ENCODE data around the gene IDUA. TPM values are rescaled to one million over a fixed set of nuclear protein-coding genes. Genes with fewer than 3 reads are reported as not detected.

IDUA gene
- total RNA-seq, 2 donors from 2014 or later: 8.5 to 23.3 TPM

GRCh38 chr4:1027219-1027914 is 40.5 kb downstream of the IDUA start:
- Mint-ChIP-seq H3K9me3 (no peaks in the 10 kb centered on the region), H3K36me3 (peaks cover 0 to 6% of the 10 kb centered on the region in 2 donors), H3K27ac (no peak overlapping the region)
- DNase-seq (ENCODE audit: low spot score in 2 of 2): no peak
- ATAC-seq: no peak

DNA sequence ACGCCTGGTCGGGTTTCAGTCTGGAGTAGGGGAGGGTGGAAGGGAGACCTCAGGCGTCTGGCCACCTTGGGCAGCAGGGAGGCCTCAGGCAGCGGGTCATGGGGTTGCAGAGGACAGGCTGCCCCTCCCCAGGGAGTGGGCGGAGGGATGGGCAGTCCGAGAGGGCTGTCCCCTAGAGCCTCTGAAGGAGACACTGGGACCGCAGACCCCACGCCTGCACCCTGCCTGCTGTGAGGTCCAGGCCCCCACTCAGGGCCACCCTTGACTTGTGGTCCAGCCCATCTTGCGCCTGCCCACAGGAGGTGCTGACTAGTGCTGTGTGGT is 41.0 kb downstream of the IDUA start:
- Mint-ChIP-seq H3K36me3 (peaks cover 0 to 6% of the 10 kb centered on the region in 2 donors), H3K9me3 (no peaks in the 10 kb centered on the region), H3K27ac (no peak overlapping the region)
- ATAC-seq: no peak
- no peak for DNase-seq (ENCODE audit: low spot score in 2 of 2)

DNA sequence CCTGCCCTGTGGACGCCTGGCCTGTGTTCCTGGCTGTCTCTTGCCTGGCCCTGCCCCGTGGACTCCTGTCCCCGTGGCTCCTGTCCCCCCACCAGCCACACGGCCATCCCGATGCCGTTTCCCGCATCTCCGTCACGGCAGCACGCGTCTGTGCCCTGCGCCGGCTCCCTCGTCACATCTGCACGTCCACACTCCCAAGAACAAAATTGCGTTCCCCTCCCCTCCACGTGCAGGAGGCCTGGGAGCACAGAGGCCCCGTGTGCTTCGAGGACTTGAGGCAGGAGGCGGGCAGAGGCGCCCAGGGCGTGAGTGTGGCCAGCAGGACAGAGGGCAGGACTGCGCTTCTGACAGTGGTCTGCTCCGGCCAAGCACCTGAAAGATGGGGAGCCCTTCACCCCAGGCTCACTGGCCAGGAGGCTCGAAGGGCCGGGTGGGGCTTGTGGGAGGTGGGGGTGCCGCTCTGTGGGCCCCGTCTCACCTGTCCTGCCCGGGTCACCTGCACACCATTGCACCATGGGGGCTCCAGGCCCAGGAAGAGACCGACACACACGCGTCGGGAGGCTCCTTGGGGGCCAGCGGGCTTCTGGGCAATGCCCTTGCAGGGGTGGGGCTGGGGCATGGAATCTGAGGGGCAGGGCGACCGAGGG is 41.9 kb downstream of the IDUA start:
- DNase-seq (ENCODE audit: low spot score in 2 of 2): no peak
- H3K9me3 Mint-ChIP-seq: no peaks in the 10 kb centered on the region
- H3K27ac Mint-ChIP-seq: peak overlapping the region in 1 of 2 donors; percentile 44
- peaks cover 0 to 6% of the 10 kb centered on the region in 2 donors for H3K36me3 Mint-ChIP-seq
- ATAC-seq: no peak

- no peaks in the 10 kb centered on the region for H3K9me3 Mint-ChIP-seq
- H3K27ac Mint-ChIP-seq: no peak overlapping the region
- peaks cover 0 to 6% of the 10 kb centered on the region in 2 donors for H3K36me3 Mint-ChIP-seq
- ATAC-seq: peak in 1 of 2 donors; percentile 9
- no peak for DNase-seq (ENCODE audit: low spot score in 2 of 2)
These were observed 42.7 kb downstream of the IDUA start for GRCh38 chr4:1029529-1029928.

GRCh38 chr4:1030031-1030430 is 43.2 kb downstream of the IDUA start:
- Mint-ChIP-seq H3K9me3 (no peaks in the 10 kb centered on the region), H3K27ac (no peak overlapping the region), H3K36me3 (peaks cover 0 to 4% of the 10 kb centered on the region in 2 donors)
- ATAC-seq: no peak
- no peak for DNase-seq (ENCODE audit: low spot score in 2 of 2)

GRCh38 chr4:1030559-1030958 is 43.7 kb downstream of the IDUA start:
- ATAC-seq (no peak), DNase-seq (ENCODE audit: low spot score in 2 of 2) (no peak)
- H3K9me3 Mint-ChIP-seq: no peaks in the 10 kb centered on the region
- no peaks in the 10 kb centered on the region for H3K36me3 Mint-ChIP-seq
- no peak overlapping the region for H3K27ac Mint-ChIP-seq

GRCh38 chr4:1031346-1031745 is 44.5 kb downstream of the IDUA start:
- ATAC-seq: no peak
- H3K9me3 Mint-ChIP-seq: no peaks in the 10 kb centered on the region
- DNase-seq (ENCODE audit: low spot score in 2 of 2): no peak
- H3K36me3 Mint-ChIP-seq: no peaks in the 10 kb centered on the region
- H3K27ac Mint-ChIP-seq: no peak overlapping the region

DNA sequence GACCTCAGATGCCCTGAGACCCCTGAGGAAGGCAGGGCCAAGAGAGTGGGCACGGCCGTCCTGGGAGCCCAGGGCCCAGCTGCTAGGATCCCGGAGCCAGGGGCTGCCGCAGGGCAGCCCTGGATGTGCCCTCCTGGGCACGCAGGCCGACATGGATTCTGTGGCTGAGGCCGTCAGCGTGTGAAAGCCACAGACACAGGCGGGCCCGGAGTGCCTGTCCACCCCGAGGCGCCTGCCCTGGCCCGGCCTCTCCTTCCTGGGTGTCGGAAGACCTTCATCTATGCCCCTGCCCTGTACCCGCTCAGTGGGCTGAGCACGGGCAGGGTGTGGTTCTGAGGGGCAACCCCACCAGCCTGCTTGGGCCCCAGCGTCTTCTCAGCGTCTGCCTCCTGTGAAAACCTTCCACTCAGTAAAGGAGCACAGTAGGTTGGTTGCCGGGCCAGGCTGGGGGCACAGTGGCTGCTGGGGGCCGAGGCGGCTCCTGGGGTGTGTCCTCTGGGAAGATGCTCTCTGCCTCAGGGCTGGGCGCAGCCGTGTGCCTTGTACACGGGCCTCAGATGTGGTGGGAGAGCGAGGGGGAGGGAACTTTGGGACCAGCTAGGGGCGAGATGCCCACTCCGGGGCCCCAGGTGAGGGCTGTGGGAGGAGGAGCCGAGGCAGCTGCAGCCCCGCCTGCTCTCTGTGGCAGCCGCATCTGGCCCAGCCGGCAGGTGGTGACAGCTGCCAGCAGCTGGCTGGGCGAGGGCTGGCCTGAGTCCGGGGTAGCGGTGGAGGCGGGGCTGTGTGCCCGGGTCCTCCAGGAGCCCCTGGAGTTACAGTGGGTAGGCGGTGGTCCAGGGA is 45.3 kb downstream of the IDUA start:
- DNase-seq (ENCODE audit: low spot score in 2 of 2) (no peak), ATAC-seq (peak in 1 of 2 donors; percentile 27)
- no peak overlapping the region for H3K27ac Mint-ChIP-seq
- no peaks in the 10 kb centered on the region for H3K36me3 Mint-ChIP-seq
- H3K9me3 Mint-ChIP-seq: no peaks in the 10 kb centered on the region

GRCh38 chr4:1032861-1033260 is 46.0 kb downstream of the IDUA start:
- no peaks in the 10 kb centered on the region for H3K36me3 Mint-ChIP-seq
- DNase-seq (ENCODE audit: low spot score in 2 of 2) (no peak), ATAC-seq (no peak)
- no peaks in the 10 kb centered on the region for H3K9me3 Mint-ChIP-seq
- no peak overlapping the region for H3K27ac Mint-ChIP-seq

GRCh38 chr4:1033840-1034551 is 47.2 kb downstream of the IDUA start:
- DNase-seq (ENCODE audit: low spot score in 2 of 2) (no peak), ATAC-seq (no peak)
- no peak overlapping the region for H3K27ac Mint-ChIP-seq
- no peaks in the 10 kb centered on the region for H3K36me3 Mint-ChIP-seq
- no peaks in the 10 kb centered on the region for H3K9me3 Mint-ChIP-seq

- H3K9me3 Mint-ChIP-seq: no peaks in the 10 kb centered on the region
- no peaks in the 10 kb centered on the region for H3K36me3 Mint-ChIP-seq
- ATAC-seq (no peak), DNase-seq (ENCODE audit: low spot score in 2 of 2) (no peak)
- no peak overlapping the region for H3K27ac Mint-ChIP-seq
These were observed 48.7 kb downstream of the IDUA start for GRCh38 chr4:1035510-1035909.

DNA sequence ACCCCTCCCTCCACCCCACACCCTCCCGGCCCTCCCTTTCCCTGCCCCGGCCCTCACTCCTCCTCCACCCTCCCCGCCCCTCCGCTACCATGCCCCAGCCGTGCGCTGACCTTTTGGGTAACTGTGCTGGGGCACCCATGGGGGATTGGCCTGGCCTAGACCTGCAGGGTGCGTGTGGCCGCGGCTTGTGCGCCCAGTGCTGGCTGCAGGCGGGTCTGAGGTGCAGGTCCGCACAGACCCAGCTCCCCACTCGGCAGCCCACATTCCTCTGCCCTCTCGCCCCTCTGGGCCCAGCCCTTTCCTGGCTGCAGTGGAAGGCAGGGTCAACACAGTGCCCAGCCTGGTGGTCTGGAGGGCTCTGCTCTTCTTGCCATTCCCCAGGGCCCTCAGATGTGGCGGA is 49.3 kb downstream of the IDUA start:
- Mint-ChIP-seq H3K36me3 (no peaks in the 10 kb centered on the region), H3K9me3 (no peaks in the 10 kb centered on the region), H3K27ac (no peak overlapping the region)
- ATAC-seq: no peak
- DNase-seq (ENCODE audit: low spot score in 2 of 2): no peak

GRCh38 chr4:1036976-1037810 is 50.3 kb downstream of the IDUA start:
- DNase-seq (ENCODE audit: low spot score in 2 of 2) (no peak), ATAC-seq (no peak)
- H3K9me3 Mint-ChIP-seq: no peaks in the 10 kb centered on the region
- no peak overlapping the region for H3K27ac Mint-ChIP-seq
- H3K36me3 Mint-ChIP-seq: no peaks in the 10 kb centered on the region

DNA sequence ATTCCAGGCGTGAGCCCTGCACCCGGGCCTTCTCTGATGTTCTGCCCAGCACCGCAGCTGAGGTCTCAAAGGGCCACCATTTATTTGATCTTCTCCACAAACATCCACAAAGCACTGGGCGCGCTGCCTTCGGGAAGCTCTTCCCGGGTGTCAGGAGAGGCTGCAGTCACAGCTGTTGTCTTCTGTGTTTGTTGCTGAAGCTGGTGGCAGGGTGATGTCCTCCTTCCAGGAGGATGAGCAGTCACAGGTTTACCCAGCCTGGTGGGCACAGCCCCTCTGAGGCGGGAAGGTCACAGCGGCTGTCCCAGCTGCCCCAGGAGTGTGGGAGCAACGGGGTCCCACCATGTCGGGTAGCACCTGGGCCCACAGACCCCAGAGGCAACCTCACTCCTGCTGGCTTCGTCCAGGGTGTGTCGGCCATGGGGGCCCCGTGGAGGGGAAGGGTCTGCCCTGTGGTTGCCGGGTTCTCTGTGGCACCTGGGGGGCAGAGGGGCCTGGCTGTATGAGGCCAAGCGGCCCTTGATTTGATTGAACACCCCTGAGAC is 52.2 kb downstream of the IDUA start:
- ATAC-seq (no peak), DNase-seq (ENCODE audit: low spot score in 2 of 2) (no peak)
- Mint-ChIP-seq H3K27ac (no peak overlapping the region), H3K36me3 (no peaks in the 10 kb centered on the region), H3K9me3 (no peaks in the 10 kb centered on the region)

- Mint-ChIP-seq H3K36me3 (no peaks in the 10 kb centered on the region), H3K9me3 (no peaks in the 10 kb centered on the region), H3K27ac (no peak overlapping the region)
- DNase-seq (ENCODE audit: low spot score in 2 of 2): no peak
- ATAC-seq: no peak
These were observed 52.9 kb downstream of the IDUA start for GRCh38 chr4:1039493-1040343.
